HT1080 (cell line): ENCODE data around the gene TMEM234. TPM values are rescaled to one million over a fixed set of nuclear protein-coding genes. Genes with fewer than 3 reads are reported as not detected.
A peak's percentile ranks its signal among the peaks of the same experiment; 100 is the strongest.
"Not testable (repeated sequence)": the region's sequence is repeated elsewhere in the genome, so short reads cannot be mapped to it uniquely, and the experiment has no call there.

Source experiments
- DNase-seq: peaks from one replicate; pipeline ENCODE4 v3.0.0-alpha.2; 2015; ENCODE audit warnings: low read depth
- polyA plus RNA-seq, 2 experiments: library from polyadenylated mRNA; depleted of rRNA; stranded (reverse); fragments of >200 nt; gene quantifications; 2 replicates each; pipeline ENCODE4 v1.2.3, GENCODE V29; 2015
- total RNA-seq: library from RNA; depleted of rRNA; stranded (reverse); fragments of >200 nt; shearing (Covaris generic); gene quantifications from 2 replicates; pipeline ENCODE4 v1.2.3, GENCODE V29; 2014; rRNA removed

Gene TMEM234
- 15.6 and 17.2 TPM in 2 replicates for total RNA-seq
- polyA plus RNA-seq (2015; cell fraction: cytosol; rRNA removed): 12.8 and 13.5 TPM in 2 replicates
- 49.7 and 56.9 TPM in 2 replicates for polyA plus RNA-seq (2015; cell fraction: nucleus; rRNA removed)

DNA sequence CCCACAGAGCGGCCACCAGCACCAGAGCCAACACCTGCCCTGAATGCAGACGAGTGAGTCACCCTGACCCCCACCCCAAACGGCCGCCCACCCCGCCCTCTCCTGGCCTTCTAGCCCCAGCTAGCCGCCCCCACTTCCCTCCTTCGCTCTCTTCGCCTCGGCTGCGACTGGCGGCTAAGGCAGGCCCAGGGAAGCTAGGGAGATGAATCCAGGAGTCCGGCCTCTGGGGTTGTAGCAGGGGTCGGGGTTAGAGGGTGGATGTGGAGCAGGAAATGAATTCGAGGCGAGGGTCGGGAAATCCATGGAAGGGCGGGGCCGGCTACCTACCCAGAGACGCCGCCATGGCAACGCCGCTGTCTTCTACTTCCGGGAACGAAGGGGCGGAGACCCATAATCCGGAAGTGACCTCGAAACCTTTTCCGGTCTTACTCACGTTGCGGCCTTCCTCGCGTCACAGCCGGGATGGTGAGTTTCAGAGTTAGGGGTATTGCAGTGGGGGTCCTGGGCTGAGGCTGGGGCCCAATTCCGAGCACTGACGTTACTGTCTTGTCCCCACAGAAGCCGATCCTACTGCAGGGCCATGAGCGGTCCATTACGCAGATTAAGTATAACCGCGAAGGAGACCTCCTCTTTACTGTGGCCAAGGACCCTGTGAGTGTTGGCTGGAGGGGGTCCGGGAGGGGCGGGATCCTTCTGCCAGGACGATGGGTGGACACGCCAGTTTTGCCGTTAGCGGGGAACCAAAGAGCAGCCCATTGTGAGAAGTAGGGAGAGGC lies at the start of gene TMEM234, which contains the start of gene EIF3I:
TSS of gene TMEM234 (minus strand) at position 374 of the 776 bp plus-strand sequence. CDS start at position 343, 31 bp downstream.
TSS of gene EIF3I (plus strand) at position 428 of the 776 bp plus-strand sequence. CDS start at position 463, 35 bp downstream.
- peak; percentile 87 for DNase-seq

DNA sequence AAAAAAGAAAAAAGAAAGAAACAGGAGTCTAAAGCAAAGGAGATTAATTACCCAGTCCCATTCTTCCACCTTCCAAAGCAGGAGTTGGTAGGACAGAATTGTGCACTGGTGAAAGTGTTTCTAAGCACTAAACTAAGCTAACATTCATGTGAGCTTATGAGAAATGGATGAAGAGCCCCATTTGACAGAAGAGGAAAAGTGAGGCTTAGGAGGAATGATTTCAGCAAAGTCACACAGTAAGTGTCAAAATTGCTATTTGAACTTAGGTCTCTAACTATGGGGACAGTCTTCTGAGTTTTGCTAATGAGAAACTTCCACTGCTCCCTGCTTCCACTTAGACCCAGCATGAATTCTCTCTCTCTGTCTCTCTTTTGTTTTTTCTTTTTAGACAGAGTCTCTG lies 47.6 kb upstream of the TMEM234 start:
- no peak for DNase-seq

DNA sequence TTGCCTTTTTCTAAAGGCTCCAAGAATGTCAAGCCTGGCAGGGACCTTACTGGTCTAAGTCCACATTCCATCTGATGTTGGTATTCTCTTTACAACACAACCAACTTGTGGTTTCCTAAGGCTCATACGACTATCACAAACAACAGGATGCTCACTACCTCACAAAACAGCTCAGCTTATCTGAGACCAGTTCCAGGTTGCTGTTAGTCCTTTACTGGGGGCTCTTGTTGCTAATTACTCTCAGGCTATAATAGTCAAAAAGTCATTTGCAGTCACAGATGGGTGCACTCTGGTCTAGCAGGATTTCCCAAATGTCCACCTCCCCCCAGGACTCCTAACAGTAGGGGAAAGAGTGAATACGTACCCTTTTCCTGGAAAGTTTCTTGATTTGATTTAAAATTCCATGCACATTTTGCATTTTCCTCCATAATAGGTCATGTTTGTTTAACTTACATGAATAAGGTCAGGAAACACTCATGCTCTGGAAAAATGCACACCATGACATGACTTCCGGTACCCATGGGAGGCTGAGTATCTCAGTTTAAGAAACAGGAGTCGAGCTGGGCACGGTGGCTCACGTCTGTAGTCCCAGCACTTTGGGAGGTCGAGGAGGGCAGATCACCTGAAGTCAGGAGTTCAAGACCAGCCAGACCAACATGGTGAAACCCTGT lies 44.9 kb upstream of the TMEM234 start:
- DNase-seq: peak; percentile 29

DNA sequence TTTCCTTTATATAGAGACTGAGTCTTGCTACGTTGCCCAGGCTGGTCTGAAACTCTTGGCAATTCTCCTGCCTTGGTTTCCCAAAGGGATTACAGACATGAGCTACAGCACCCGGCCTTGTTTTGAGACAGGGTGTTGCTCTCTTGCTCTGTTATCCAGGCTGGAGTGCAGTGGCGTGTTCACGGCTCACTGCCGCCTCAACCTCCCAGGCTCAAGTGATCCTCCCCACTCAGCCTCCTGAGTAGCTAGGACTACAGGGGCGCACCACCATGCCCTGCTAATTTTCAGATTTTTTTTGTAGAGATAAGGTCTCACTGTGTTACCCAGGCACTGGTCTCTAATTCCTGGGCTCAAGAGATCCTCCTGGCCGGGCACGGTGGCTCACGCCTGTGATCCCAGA lies 43.7 kb upstream of the TMEM234 start:
- no peak for DNase-seq

DNA sequence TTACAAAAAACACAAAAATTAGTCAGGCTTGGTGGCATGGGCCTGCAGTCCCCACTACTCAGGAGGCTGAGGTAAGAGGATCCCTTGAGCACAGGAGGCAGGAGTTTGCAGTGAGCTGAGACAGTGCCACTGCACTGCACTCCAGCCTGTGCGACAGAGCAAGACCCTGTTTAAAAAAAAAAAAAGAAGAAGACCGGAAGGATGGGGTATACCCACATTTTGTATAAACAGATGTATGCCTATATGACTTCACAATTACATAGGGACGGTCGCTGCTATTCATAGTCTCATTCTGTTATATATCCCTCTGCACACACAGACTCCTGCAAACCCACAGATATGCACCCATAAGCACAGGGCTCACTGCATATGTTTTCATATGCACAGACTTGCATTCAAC lies 41.6 kb upstream of the TMEM234 start:
- no peak for DNase-seq

DNA sequence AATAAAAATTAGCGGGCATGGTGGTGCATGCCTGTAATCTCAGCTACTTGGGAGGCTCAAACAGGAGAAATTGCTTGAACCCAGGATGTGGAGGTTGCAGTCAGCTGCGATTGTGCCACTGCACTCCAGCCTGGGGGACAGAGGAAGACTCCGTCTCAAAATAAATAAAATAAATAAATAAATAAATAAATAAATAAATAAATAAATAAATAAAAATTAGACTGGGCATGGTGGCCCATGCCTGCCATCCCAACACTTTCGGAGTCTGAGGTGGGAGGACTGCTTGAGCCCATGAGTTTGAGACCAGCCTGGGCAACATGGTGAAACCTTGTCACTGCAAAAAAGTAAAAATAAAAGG lies 41.1 kb upstream of the TMEM234 start:
- DNase-seq: not testable (repeated sequence)

DNA sequence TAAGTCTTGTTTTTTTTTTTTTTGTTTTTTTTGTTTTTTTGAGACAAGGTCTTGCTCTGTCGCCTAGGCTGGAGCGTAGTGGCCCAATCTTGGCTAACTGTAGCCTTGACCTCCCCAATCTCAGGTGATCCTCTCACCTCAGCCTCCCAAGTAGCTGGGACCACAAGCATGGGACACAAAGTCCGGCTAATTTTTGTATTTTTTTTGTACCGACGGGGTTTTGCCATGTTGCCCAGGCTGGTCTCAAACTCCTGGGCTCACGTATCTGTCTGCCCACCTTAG lies 35.0 kb upstream of the TMEM234 start:
- DNase-seq: no peak

DNA sequence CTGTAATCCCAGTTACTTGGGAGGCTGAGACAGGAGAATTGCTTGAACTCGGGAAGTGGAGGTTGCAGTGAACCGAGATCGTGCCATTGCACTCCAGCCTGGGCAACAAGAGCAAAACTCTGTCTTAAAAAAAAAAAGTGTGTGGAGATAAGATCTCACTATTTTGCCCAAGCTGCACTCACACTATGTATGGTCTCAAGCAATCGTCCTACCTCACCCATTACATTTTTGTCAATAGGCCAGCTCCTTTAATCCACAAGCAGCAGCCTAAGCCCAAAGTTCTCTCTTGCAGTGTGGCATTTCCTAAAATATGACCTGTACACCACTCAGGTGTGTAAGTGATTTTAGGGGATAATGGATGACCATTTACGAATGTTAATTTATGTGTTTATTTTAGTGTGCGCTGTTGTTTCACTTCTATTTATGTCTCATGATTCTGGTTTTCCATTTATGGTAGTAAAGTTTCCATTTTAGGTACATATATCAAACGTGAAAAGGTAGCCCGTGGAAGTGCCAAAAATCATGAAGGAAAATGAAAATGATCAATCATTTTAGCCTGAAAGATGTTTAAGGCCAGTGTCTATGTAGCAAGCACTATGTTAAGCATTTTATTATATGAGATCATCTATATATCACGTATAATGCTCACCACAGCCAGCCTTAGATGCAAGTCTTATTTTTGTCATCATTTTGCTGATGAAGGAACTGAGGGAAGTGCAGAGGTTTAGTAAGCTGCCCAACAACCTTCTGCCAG lies 34.5 kb upstream of the TMEM234 start:
- no peak for DNase-seq

DNA sequence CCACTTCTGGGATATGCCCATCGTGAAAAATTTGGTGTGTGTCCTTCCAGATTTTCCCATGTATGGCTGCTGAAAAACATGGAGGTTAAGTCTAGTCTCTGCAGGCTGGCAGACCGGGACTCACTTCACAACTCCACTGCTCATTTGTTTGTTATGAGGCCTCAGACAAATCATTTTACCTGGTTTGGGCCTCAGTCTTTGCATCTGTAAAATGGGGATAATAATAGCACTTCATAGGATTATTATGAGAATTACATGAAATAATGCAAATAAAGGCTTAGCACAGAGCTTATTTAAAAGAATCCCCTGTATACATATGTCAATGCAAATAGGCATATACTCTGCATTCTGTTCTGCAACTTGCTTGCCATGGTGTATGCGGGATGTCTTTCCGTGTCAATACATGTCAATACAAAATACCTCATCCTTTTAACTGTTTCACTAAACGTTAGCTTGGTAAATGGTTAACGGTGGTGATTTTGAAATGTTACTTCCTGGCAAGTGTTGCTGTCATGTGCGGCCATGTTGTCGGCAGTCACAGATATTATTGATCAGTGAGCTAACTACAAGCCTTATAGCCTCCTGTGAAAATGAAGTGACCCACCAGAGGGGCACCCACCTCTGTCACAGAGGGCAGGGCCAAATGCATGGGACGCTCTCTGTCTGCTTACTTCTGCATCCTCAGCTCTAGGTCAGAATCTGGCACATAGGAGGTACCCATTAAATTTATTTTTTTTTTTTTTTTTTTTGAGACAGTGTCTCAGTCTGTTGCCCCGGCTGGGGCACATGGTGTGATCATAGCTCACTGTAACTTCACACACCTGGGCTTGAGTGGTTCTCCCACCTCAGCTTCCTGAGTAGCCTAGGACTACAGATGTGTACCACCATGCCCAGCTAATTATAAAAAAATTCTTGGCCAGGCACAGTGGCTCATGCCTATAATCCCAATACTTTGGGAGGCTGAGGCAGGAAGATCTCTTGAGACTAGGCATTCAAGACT lies 33.2 kb upstream of the TMEM234 start:
- no peak for DNase-seq

DNA sequence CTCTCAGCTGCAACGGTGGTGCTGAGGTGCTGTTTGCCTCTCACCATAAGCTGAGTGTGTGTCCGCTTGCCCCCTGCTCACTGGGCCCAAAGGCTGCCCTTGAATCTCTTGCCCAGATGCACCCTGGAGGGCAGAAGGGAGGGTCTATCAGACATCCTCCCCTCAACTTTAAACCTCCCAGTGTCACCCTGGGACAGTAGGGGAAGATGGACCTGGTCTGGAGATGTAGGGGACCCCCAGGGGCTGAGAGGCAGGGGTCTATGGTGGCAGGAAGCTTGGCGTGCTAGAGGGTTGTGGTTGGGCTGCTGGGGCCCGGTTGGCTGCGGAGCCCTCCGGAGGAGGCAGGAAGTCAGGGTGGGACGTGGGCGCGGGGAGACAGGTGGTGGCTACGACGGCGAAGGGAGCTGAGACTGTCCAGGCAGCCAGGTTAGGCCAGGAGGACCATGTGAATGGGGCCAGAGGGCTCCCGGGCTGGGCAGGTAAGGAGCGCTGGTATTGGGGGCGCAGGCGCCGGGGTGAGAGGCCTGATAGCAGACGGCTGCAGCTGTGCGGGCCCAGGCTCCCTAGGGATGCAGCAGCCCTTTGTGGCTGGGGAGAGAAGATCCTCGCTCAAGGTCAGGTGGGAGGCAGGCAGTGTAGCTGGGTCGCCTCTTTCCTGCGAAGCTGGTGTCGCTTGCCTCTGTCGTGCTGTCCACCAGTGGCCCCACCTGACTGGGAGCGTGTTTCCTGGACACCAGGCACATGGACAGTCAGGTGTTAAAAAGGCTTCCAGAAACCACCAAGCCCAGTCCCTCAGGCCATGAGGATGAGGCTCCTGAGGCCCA lies 29.0 kb upstream of the TMEM234 start, which contains the start of gene LCK:
TSS of gene LCK (plus strand) at position 373 of the 824 bp plus-strand sequence. CDS start 23,065 bp downstream, outside the sequence.
- no peak for DNase-seq

DNA sequence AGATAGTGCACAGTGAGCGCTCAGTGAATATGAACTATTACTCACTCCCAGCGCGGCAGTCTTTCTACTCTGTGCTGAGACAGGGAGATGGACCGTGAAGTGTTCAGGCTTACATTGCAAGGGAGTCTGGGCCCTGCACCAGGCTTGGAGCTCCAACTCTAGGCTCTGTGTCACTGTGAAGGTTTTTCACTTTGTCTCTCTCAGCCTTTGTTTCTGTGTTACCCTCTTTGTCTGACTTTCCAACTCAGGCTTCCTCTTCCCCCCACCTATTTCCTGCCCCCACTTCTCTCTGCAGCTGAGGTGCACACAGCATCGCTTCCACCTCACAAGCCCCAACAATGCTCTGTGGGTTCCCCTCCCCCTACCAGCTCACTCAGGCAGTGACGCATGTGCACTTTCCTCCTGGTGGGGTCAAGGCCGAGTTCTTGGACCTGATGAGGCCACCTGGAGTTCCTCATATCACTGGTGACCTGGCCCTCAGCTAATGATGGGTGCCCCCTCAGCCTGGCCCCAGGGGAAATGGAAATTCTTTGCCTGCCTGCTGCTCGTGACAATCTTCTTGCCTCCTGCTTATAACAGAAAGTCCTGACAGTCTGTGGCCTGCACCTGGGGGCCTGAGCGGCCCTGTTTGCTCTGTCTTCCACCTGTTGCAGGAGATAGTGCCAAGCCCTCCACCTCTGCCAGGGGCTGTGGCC lies 27.8 kb upstream of the TMEM234 start:
- peak; percentile 51 for DNase-seq

DNA sequence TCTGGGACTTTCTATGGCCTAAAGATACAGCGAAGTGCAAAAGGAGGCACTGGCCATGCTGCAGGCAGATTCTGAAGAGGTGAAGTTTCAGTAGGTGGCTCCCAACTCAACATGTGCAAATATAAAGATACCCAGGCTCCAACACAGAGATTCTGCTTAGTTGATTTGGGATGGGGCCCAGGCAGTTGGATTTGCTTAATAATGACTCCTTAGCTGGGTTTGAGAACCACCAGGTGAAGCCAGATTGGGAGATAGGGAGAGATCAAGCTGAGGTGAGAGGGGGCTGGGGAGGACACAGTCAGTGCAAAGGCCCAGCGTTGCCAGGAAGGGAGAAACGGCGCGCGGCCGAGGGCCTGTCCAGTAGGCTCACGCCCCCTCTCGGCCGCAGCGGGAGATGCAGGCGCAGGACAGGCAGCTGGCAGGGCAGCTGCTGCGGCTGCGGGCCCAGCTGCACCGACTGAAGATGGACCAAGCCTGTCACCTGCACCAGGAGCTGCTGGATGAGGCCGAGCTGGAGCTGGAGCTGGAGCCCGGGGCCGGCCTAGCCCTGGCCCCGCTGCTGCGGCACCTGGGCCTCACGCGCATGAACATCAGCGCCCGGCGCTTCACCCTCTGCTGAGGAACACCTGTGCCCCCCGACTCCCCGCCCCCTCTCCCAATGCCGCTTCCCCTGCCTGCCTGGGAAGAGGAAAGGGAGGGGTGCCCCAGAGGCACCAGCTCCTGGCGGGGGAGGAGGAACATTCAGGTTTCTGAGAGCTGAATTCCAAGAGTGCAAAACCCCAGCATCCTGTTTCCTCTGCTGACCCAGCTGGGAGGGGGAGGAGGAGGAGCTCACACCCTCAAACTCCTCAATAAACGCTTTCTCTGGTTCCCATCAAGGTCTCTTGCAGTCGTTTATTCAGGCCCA lies 26.1 kb upstream of the TMEM234 start:
- peak; percentile 63 for DNase-seq

DNA sequence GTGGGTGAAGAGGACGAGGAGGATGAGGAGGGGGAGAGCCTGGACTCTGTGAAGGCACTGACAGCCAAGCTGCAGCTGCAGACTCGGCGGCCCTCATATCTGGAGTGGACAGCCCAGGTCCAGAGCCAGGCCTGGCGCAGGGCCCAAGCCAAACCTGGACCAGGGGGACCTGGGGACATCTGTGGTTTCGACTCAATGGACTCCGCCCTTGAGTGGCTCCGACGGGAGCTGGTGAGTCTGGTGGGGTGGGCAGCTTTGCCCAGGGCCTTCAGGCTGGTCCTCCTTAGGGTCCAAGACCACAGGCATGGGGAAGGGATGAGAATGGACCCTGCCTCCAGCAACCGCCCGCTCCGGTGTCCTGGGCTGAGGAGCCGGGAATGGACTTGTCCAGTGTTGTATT lies 25.3 kb upstream of the TMEM234 start:
- no peak for DNase-seq

DNA sequence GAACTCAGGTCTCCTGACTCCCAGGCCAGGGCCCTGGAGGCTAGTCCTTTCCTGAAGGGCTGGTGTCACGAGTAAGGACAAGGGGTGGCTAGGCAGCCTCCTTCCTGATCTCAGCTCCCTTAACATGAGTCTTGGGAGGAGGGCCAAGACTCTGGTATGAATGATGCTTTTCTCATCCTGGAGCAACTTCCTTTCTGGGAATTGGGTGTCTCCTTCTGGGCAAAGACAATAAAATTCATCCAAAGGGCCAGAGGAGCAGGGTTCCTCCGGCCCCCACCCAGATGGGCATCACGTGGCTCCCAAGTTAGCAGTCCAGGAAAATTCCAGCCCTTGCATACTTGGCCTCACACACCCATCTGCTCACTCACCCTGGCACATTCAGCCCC lies 24.7 kb upstream of the TMEM234 start, which contains the start of gene FAM167B:
TSS of gene FAM167B (plus strand) at position 335 of the 386 bp plus-strand sequence. CDS start 200 bp downstream, outside the sequence.
- DNase-seq: peak; percentile 81

DNA sequence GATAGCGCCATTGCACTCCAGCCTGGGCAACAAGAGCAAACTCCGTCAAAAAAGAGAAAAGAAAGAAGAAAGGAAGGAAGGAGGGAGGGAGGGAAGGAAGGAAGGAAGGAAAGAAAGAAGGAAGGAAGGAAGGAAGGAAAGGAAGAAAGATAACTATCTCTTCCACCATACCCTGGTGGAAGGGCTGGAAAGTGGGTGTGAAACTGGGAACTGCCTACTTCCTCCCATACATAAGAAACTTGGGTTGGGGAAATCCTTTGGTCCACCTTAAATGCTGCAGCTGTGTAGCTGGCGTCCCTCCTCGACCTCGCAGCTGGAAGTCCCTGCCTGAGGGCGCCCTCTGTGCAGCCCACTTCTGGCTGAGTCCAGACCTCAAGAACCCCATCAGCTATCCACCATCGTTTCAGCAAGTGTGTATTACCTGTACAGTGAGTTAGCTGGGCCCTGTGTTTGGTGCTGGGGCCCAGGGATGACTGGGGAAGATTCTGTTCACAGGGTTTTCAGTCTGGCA lies 20.2 kb upstream of the TMEM234 start:
- DNase-seq: no peak

DNA sequence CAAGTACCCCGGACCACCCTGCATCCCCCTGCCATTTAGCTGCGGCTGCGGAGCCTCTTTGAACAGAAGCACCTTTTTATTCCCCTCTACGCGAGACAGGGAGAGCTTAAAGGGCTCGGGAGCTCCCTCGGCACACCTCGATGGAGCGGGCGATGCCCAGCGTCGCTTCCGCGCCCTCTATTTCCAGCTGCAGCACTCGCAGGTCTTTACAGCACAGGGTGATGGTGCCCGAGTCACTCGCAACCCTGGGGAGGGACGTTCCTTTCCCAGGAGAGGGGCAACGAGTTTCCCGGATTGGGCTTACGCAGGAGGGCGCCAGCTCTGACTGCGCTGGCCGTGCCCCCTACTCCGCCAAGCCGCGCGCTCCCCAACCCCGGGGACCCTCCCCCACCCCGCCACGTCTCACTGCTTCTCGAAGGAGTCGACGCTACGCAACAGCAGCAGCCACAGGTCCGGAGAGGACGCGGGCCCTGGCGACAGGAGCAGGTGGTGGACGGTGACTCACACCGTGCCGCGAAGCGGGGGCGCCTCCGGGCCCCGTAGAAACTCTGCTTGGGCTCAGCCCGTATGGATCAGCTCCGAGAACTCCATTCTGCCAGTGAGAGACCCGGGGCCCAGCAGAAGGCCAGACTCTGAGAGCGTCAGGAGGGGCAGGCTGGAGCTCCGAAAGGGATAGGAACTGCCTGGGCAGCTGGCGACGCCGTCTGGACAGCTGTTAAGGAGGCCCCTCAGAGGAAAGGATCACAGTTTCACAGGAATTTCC lies 19.0 kb upstream of the TMEM234 start:
- DNase-seq: no peak
